Amygdala (tissue), 56 donors: ENCODE results near the gene IFNK.

ENCODE experiments used
- DNase-seq, 56 donors: peaks; one replicate each; lab custom pipeline; 2025; lab: John Stamatoyannopoulos, UW

The IFNK gene

DNA sequence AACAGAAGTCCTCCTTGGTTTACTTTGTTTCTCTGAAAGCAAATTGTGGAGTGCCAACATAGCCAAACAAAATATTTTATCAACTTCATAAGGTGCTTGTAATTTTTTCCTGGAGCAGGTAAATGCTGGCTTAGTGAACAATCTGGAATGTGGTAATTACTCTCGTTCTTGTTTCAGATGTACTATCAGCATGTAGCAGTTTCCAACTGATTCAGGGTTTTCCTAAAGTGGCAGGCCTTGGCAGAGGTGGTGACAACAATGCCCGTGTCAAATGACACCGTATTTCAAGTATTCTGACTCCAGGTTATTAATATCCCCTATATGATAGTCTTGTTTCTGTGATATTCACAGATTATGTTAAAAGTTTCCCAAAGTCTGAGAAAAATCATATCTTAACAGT, 48.0 kb downstream of the IFNK start:
- peak in 1 of 56 donors; percentile 22 for DNase-seq

DNA sequence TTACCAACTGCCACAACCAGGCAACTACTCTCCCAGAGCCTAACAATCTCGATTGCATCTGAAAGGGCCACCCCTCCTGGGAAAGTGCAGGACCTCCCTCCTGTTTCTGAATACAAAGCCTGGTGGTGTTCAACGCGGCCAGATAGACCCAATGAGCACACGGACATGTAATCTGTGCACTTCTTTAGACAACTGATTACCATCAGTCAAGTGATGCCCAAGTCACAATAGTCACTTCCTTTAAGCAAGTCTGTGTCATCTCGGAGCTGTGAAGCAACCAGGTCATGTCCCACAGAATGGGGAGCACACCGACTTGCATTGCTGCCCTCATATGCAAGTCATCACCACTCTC, 48.5 kb downstream of the IFNK start:
- DNase-seq: peak in 22 of 56 donors; percentile 13 to 80 (median 52)

DNA sequence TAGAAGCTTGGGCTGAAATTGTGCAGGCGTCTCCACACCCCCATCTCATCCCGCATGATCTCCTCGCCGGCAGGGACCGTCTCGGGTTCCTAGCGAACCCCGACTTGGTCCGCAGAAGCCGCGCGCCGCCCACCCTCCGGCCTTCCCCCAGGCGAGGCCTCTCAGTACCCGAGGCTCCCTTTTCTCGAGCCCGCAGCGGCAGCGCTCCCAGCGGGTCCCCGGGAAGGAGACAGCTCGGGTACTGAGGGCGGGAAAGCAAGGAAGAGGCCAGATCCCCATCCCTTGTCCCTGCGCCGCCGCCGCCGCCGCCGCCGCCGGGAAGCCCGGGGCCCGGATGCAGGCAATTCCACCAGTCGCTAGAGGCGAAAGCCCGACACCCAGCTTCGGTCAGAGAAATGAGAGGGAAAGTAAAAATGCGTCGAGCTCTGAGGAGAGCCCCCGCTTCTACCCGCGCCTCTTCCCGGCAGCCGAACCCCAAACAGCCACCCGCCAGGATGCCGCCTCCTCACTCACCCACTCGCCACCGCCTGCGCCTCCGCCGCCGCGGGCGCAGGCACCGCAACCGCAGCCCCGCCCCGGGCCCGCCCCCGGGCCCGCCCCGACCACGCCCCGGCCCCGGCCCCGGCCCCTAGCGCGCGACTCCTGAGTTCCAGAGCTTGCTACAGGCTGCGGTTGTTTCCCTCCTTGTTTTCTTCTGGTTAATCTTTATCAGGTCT, 49.0 kb downstream of the IFNK start, which contains the start of gene C9orf72:
Gene C9orf72 (minus strand): TSS at position 564 of the 716 bp plus-strand sequence. CDS start 6,361 bp downstream, outside the sequence.
- peak in 54 of 56 donors; percentile 52 to 98 (median 84) for DNase-seq

DNA sequence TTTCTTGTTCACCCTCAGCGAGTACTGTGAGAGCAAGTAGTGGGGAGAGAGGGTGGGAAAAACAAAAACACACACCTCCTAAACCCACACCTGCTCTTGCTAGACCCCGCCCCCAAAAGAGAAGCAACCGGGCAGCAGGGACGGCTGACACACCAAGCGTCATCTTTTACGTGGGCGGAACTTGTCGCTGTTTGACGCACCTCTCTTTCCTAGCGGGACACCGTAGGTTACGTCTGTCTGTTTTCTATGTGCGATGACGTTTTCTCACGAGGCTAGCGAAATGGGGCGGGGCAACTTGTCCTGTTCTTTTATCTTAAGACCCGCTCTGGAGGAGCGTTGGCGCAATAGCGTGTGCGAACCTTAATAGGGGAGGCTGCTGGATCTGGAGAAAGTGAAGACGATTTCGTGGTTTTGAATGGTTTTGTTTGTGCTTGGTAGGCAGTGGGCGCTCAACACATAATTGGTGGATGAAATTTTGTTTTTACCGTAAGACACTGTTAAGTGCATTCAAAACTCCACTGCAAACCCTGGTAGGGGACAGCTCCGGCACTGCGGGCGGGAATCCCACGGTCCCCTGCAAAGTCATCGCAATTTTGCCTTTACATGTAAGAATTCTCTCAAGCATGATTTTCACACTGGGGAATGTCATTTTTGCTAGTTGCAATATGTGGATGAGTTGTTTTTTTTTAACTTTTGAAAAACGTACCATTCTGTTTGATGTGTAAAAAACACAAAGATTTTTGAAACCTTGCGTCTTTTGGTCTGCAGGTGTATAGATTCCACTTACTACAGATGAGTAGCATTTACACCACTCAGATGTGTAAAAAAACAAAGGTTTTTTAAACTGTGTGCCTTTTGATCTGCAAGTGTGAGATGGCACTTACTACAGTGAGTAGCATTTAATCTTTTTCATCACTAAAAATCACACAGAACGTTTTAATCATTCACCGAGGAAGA, 49.8 kb downstream of the IFNK start:
- DNase-seq: peak; percentile 55 to 98 (median 94)
